ENCODE results near the gene INSC.

The INSC gene

GRCh38 chr11:15189641-15190365, 75.1 kb downstream of the INSC start:
- DNase-seq: no peak

DNA sequence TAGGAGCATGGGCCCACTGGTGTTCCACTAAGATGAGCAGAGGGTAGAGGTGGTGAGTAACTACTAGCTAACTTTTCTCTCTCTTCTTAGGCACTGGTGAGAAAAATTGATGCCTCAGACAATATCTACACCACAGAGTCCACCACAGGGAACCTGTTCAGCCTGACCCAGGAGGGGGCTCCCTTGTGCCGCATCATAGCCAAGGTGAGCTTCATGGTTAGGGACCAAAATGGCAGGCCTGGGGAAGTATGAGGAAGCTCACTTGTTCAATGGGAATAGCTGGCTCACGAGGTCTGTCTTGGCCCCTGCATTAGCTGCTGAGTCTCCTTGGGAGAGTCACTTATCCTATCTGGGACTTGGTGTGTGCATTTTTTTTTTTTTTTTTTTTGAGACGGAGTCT, 75.9 kb downstream of the INSC start:
- DNase-seq: no peak

DNA sequence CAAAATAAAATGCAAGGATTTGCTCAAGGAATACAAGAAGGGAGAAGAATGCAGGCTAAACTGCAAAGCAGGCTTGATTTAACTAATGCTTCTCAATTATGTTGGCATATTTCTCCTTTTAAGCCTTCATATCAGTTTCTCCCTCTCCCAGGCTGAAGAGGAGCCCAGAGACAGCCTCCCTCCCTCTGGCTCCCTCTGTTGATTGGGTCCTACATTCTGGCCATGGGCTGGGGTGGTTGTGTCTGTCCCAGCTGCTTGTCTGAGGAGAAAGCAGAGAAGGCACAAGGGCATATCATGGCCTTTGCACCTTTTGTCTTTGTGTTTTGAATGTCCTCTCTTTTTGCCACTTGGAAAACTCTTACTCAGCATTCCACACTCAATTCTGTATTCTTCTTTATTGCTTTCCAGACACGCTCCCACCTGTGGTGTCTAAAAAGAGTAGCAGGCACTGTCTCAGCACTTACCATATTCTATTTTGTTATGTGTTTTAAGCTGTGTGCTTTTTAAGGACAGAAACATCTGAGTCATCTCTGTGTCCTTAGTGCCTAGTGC, 77.4 kb downstream of the INSC start:
- no peak for DNase-seq

DNA sequence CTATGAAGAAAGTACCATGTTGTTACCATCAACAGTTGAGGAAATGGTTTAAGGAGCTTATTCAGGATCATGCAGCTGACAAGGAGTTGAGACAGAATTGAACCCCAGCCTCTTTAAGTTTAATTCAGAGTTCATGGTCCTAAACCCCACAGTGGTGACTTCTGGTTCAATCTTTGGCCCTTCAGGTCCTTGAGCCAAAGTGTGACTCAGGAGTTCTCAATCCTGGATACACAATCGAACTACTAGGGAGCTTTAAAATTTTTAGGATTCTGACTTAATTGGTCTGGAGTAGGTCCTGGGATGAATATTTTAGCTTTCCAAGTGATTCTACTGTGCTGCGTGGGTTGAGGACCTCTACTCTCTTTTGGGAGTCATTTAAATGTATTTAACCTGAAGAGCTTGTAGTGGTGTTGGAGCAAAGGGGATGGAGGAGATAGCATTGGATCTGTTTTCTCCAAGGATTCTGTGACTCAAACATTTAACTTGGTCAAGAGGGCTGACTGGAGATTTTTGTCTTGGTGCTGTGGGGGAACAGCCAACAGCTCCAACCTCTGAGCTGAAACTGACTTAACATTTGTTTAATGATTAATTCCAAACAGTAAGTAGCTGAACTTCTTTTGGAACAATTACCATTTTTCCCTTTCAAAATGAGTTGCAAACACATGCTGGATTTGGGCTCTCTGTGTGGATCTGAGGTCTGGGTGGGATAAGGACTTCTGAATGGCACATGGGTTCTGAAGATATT, 80.1 kb downstream of the INSC start:
- DNase-seq: no peak

DNA sequence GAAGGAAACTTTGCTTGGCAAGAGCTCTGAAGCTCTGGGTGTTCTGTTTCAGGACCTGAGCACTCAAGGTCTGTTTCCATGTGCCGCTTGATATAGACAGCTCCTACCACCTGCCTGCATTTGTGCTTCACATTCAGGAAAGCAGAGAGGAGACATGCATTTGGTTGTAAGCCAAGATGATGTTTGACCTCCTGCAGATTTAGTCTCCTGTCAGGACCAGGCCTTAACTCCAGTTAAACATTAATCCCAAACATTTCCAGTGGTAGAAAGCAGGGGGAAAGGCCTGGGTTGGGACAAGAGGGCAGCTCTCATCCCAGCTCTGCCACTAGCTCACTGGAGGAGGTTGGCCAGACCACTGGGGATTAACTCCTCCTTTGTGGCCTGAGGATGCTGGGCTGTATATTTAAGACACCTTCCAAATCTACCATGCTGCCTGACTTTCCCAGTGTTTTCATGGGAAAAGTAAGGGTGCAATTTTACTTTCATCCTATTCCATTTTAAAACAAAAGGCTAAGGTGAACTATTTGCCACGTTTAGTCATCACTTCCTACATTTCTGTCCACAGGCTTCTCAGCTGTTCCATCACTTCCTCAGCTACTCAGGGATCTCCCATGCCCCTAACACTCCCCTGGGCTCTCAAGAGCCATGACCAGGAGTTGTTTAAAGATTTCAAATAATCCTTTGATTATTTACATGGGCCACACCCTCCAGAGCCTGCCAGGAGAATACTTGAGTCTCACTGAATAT, 80.9 kb downstream of the INSC start:
- DNase-seq: no peak

GRCh38 chr11:15196704-15197103, 82.0 kb downstream of the INSC start:
- DNase-seq: no peak

DNA sequence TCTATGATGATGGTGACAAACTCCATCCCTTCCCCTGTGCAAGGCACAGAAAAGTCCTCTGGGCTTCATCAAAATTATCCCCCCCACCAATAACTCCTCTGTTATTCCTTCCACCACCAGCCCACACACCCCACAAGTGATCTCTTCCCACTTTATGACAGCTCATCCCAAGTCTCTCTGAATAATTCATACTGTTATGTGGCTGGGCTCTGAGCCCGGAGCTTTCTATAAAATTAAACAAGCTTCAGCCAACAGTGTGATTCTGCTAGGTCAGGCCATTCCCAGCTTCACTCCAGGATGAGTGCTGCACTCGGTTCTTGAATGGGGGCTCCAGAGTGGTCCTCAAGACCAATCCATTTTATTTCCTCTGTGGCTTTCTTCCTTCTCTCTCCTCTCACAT, 83.0 kb downstream of the INSC start:
- DNase-seq: no peak

DNA sequence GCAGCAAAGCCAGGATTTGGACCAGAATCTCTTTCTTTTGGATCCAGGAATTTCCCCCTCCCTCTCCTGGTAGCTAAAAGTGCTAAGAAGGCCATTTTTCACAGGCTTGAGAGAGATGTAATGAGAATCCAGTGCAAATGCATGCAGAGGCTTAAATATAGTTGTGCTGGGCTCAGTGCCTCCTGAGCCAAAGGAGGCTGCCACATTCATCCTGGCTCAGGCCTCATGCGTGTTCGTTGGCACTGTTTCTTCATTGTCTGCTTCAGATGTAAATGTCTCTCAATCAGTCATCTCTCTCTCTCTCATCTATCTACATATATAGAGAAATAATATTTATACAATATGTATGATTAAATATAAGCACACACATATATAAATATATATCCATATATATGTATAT, 83.6 kb downstream of the INSC start:
- no peak for DNase-seq

DNA sequence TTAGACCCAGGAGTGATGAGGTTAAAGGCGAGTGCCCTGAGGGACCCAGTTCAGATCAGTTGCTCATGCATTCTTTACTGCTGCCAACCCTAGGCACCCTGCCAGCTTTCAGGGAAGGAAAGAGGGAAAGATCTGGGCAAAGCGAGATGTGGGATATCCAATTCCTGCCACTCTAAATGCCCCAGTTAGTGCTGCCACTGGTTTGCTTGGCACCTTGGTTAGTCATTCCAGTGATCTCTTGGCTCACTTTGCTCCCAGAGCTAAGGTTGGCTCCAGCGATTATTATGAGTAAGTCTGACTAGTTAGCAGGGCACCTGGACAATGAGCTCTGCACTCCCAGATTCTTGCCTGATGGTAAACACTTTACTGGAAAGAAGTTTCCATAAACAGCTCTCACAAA, 85.0 kb downstream of the INSC start:
- DNase-seq: no peak

- no peak for DNase-seq
Observed at GRCh38 chr11:15200696-15201095, 86.0 kb downstream of the INSC start.

- DNase-seq: no peak
Observed at GRCh38 chr11:15201586-15201985, 86.9 kb downstream of the INSC start.

GRCh38 chr11:15202626-15203025, 87.9 kb downstream of the INSC start:
- DNase-seq: no peak

GRCh38 chr11:15204711-15205110, 90.0 kb downstream of the INSC start:
- no peak for DNase-seq

DNA sequence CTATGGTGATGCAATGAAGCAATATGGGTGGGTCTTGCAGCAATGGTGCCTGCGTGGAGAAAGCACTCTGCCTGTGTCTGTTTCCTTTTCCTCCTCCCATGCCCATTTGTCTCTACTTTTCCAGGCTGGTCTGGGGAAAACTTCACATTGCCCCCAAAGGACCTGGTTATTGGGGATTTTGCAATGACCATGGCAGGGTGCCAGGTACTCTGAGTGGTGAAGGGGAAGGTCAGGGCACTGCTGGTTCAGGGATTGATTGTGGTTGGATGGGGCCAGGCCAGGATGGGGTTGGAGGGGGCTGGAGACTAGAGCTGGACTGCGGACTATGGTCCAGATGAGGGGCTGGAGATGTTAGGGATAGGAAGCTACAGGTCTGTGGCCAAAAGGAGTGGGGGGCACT, 92.1 kb downstream of the INSC start:
- no peak for DNase-seq

- DNase-seq: peak; percentile 66 to 85 (median 80)
Observed at GRCh38 chr11:15208378-15209222, 93.9 kb downstream of the INSC start.

DNA sequence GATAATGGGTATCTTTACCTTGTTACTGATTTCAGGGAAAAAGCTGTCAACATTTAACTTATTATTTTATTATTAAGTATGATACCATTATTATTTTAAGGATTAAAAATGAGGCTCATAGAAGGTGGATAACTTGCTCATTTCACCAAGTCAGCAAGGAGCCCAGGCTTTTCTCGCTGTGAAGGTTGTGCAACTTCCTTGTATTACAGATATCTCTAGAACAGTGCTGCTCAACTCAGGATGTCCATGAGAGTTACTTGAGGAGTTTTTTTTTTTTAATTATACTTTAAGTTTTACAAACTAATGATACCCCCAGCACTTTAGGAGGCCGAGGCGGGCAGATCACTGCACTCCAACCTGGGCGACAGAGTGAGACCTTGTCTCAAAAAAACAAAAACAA, 98.2 kb downstream of the INSC start:
- no peak for DNase-seq

GRCh38 chr11:15213471-15214231, 98.9 kb downstream of the INSC start:
- no peak for DNase-seq

DNA sequence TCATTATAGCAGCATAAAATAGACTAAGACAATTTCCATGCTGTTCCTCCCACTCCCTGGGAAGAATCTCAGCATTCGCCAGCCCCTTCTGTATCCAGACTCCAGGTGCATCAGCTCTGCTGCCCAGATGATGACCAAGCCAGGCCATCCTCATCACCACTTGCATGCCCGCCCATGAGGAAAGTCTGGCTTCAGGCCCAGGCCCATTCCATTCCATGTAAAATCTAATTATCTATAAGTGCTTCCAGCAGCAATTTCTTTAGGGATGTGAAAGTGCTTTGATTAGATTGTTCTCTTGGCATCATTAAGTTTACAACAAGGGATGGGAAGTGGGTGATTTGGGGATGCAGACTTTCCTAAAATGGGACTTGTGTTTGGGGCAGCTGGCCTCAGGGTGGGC, 100.3 kb downstream of the INSC start:
- DNase-seq: no peak

GRCh38 chr11:15216678-15217077, 102.0 kb downstream of the INSC start:
- DNase-seq: no peak

- no peak for DNase-seq
Observed at GRCh38 chr11:15217416-15217815, 102.7 kb downstream of the INSC start.

DNA sequence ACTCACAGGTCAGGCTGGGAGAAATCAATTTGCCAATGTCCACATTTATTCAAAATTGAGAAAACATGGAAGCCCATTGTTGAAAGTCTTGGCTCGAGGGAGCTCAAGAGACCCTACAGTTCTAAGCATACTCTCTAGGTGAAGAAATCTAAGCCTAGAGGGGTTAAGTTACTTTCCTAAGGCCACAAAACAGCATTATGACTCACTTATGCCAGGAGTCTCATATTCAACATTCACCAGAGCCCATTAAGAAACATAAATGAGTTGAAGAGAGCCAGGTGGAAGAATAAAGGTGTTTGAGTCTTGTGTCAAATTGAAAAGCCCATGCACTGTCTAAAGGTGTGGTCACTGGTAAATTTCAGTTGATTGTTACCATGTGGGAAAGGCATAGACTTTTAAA, 108.1 kb downstream of the INSC start:
- DNase-seq: no peak

DNA sequence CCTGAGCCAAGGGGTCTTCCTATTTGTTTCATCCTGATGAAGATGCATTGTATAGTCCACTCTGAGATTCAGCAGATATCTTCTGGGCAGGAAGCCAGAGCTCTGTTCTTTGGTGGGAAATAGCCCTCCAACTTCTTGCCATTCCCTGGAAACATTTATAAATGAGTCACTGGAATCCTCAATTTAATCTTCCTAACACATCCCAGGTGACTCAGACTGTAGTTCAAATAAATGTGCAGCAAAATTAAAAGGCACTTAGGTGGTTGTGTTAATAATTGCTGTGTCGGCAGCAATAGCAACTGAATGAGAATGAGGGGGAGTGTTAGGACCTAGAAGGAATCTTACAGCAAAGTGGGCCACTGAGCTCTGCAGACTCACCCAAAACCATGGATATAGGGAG, 108.6 kb downstream of the INSC start:
- no peak for DNase-seq

Measured in suppressor macrophage treated with lipopolysaccharide for 1 hour (primary cell).